Endothelial cell (in vitro differentiated cells): ENCODE measurements around the gene HECTD3. TPM values are rescaled to one million over a fixed set of nuclear protein-coding genes. Genes with fewer than 3 reads are reported as not detected.

Source experiments
- total RNA-seq: library from RNA; stranded (reverse); fragmentation: NEBNext Ultra II Directional; extraction: Animal tissue kit (Norgen Biotek cat#: 25700); gene quantifications from one replicate; pipeline ENCODE4 v1.2.1, GENCODE V29; 2021; ENCODE audit not compliant: unreplicated experiment

Gene HECTD3
- total RNA-seq, 1 donor from 2014 or later = 58.2 TPM

Other genes starting within 250 kb of the HECTD3 start
- gene RPS8, start 235.8 kb downstream of the HECTD3 start, total RNA-seq = 1,789 TPM
- 0.18 TPM for gene BEST4, start 223.2 kb downstream of the HECTD3 start, total RNA-seq
- 17.2 TPM for gene PLK3, start 210.9 kb downstream of the HECTD3 start, total RNA-seq
- 1.4 TPM for gene DYNLT4, start 204.0 kb downstream of the HECTD3 start, total RNA-seq
- gene BTBD19, start 202.8 kb downstream of the HECTD3 start, total RNA-seq = 10.4 TPM
- gene PTCH2, start 168.1 kb downstream of the HECTD3 start, total RNA-seq = 0.51 TPM
- 16.6 TPM for gene EIF2B3, start 24.7 kb downstream of the HECTD3 start, total RNA-seq
- 151 TPM for gene UROD, start 930 bp upstream of the HECTD3 start, total RNA-seq
- gene ZSWIM5, start 195.3 kb upstream of the HECTD3 start, total RNA-seq = 6.6 TPM